Activated naive CD4-positive, alpha-beta T cell treated with anti-CD3 and anti-CD28 coated beads, Interleukin-2, amount 10 ng/mL, durations not matched to agents 7 days and 5 days (primary cell): ENCODE results near the gene OLFM2.

Source experiments
- CTCF ChIA-PET: fragments of 350-600 bp; sonication (Branson Sonifier 250); formaldehyde crosslinking; loops from one replicate; lab custom pipeline; 2021; ENCODE audit warnings: antibody characterized with exemption; lab: Charles Lee
- DNase-seq: peaks from one replicate; pipeline ENCODE4 v3.0.0-alpha.2; 2020
- H3K27ac Mint-ChIP-seq: one replicate; pipeline ENCODE4 v1.8.0; 2021; ENCODE audit warnings: mild to moderate bottlenecking, moderate library complexity, mixed read lengths
- H3K27me3 Mint-ChIP-seq: one replicate; pipeline ENCODE4 v1.8.0; 2021; ENCODE audit warnings: mild to moderate bottlenecking, mixed read lengths
- H3K36me3 Mint-ChIP-seq: one replicate; pipeline ENCODE4 v1.8.0; 2021; ENCODE audit warnings: mixed read lengths
- H3K4me1 Mint-ChIP-seq: one replicate; pipeline ENCODE4 v1.8.0; 2021; ENCODE audit warnings: mixed read lengths
- H3K4me3 Mint-ChIP-seq: one replicate; pipeline ENCODE4 v1.8.0; 2021; ENCODE audit warnings: mild to moderate bottlenecking, moderate library complexity, mixed read lengths
- H3K9me3 Mint-ChIP-seq: one replicate; pipeline ENCODE4 v1.8.0; 2021; ENCODE audit warnings: mixed read lengths

OLFM2 gene

GRCh38 chr19:9909251-9909650 lies 27.1 kb downstream of the OLFM2 start:
- CTCF ChIA-PET, result no interaction called here
- peaks cover 4% of the 10 kb centered on the region for H3K4me1 Mint-ChIP-seq
- DNase-seq, result no peak
- no peak overlapping the region for H3K4me3 Mint-ChIP-seq
- no peak overlapping the region for H3K27ac Mint-ChIP-seq
- no peaks in the 10 kb centered on the region for H3K9me3 Mint-ChIP-seq
- peaks cover 26% of the 10 kb centered on the region for H3K27me3 Mint-ChIP-seq
- no peaks in the 10 kb centered on the region for H3K36me3 Mint-ChIP-seq

GRCh38 chr19:9906475-9907087 lies 29.7 kb downstream of the OLFM2 start:
- CTCF ChIA-PET, result no interaction called here
- Mint-ChIP-seq H3K36me3 (no peaks in the 10 kb centered on the region), H3K9me3 (no peaks in the 10 kb centered on the region), H3K4me1 (no peaks in the 10 kb centered on the region), H3K27me3 (peaks cover 23% of the 10 kb centered on the region), H3K27ac (no peak overlapping the region), H3K4me3 (no peak overlapping the region)
- DNase-seq, result no peak

- H3K4me3 Mint-ChIP-seq, result no peak overlapping the region
- no peaks in the 10 kb centered on the region for H3K9me3 Mint-ChIP-seq
- DNase-seq, result no peak
- no peaks in the 10 kb centered on the region for H3K36me3 Mint-ChIP-seq
- CTCF ChIA-PET, result no interaction called here
- H3K27me3 Mint-ChIP-seq, result peaks cover 26% of the 10 kb centered on the region
- no peaks in the 10 kb centered on the region for H3K4me1 Mint-ChIP-seq
- H3K27ac Mint-ChIP-seq, result no peak overlapping the region
Observed at GRCh38 chr19:9903336-9903735, 33.0 kb downstream of the OLFM2 start.

GRCh38 chr19:9901642-9902041 lies 34.7 kb downstream of the OLFM2 start:
- DNase-seq, result no peak
- Mint-ChIP-seq H3K4me1 (no peaks in the 10 kb centered on the region), H3K9me3 (no peaks in the 10 kb centered on the region), H3K27me3 (peaks cover 20% of the 10 kb centered on the region), H3K27ac (no peak overlapping the region), H3K36me3 (no peaks in the 10 kb centered on the region), H3K4me3 (no peak overlapping the region)
- CTCF ChIA-PET, result no interaction called here

GRCh38 chr19:9901020-9901419 lies 35.3 kb downstream of the OLFM2 start:
- no peak for DNase-seq
- no peaks in the 10 kb centered on the region for H3K9me3 Mint-ChIP-seq
- CTCF ChIA-PET, result no interaction called here

GRCh38 chr19:9891609-9892373 lies 44.5 kb downstream of the OLFM2 start:
- H3K36me3 Mint-ChIP-seq, result no peaks in the 10 kb centered on the region
- H3K9me3 Mint-ChIP-seq, result no peaks in the 10 kb centered on the region
- no peaks in the 10 kb centered on the region for H3K4me1 Mint-ChIP-seq
- DNase-seq, result no peak
- peaks cover 15% of the 10 kb centered on the region for H3K27me3 Mint-ChIP-seq
- CTCF ChIA-PET, result no interaction called here
- H3K4me3 Mint-ChIP-seq, result no peak overlapping the region
- H3K27ac Mint-ChIP-seq, result no peak overlapping the region

More at GRCh38 chr19:9901020-9901419, 35.3 kb downstream of the OLFM2 start:
- Mint-ChIP-seq H3K27ac (no peak overlapping the region), H3K4me1 (no peaks in the 10 kb centered on the region), H3K4me3 (no peak overlapping the region), H3K36me3 (no peaks in the 10 kb centered on the region), H3K27me3 (peaks cover 20% of the 10 kb centered on the region)

- H3K27ac Mint-ChIP-seq, result no peak overlapping the region
- no peaks in the 10 kb centered on the region for H3K36me3 Mint-ChIP-seq
- no peaks in the 10 kb centered on the region for H3K9me3 Mint-ChIP-seq
- CTCF ChIA-PET, result no interaction called here
- H3K4me3 Mint-ChIP-seq, result no peak overlapping the region
- DNase-seq, result no peak
- H3K27me3 Mint-ChIP-seq, result peaks cover 20% of the 10 kb centered on the region
- H3K4me1 Mint-ChIP-seq, result no peaks in the 10 kb centered on the region
Observed at GRCh38 chr19:9885077-9885552, 51.2 kb downstream of the OLFM2 start.

GRCh38 chr19:9883764-9884163 lies 52.6 kb downstream of the OLFM2 start:
- CTCF ChIA-PET, result no interaction called here
- DNase-seq, result no peak
- H3K36me3 Mint-ChIP-seq, result no peaks in the 10 kb centered on the region
- no peak overlapping the region for H3K4me3 Mint-ChIP-seq
- H3K27ac Mint-ChIP-seq, result no peak overlapping the region
- peaks cover 15% of the 10 kb centered on the region for H3K27me3 Mint-ChIP-seq
- no peaks in the 10 kb centered on the region for H3K4me1 Mint-ChIP-seq
- H3K9me3 Mint-ChIP-seq, result no peaks in the 10 kb centered on the region

GRCh38 chr19:9883231-9883758 lies 53.0 kb downstream of the OLFM2 start:
- no peak overlapping the region for H3K4me3 Mint-ChIP-seq
- H3K9me3 Mint-ChIP-seq, result no peaks in the 10 kb centered on the region
- H3K36me3 Mint-ChIP-seq, result no peaks in the 10 kb centered on the region
- H3K27ac Mint-ChIP-seq, result no peak overlapping the region
- CTCF ChIA-PET, result no interaction called here
- peaks cover 3% of the 10 kb centered on the region for H3K4me1 Mint-ChIP-seq
- no peak for DNase-seq
- peaks cover 15% of the 10 kb centered on the region for H3K27me3 Mint-ChIP-seq

GRCh38 chr19:9881720-9882119 lies 54.6 kb downstream of the OLFM2 start:
- H3K9me3 Mint-ChIP-seq, result no peaks in the 10 kb centered on the region
- no peak overlapping the region for H3K27ac Mint-ChIP-seq
- peaks cover 15% of the 10 kb centered on the region for H3K27me3 Mint-ChIP-seq
- H3K36me3 Mint-ChIP-seq, result no peaks in the 10 kb centered on the region
- CTCF ChIA-PET, result no interaction called here
- H3K4me1 Mint-ChIP-seq, result peaks cover 3% of the 10 kb centered on the region
- DNase-seq, result no peak
- no peak overlapping the region for H3K4me3 Mint-ChIP-seq

GRCh38 chr19:9878511-9879196 lies 57.7 kb downstream of the OLFM2 start:
- Mint-ChIP-seq H3K27me3 (peaks cover 4% of the 10 kb centered on the region), H3K9me3 (no peaks in the 10 kb centered on the region), H3K36me3 (no peaks in the 10 kb centered on the region), H3K27ac (no peak overlapping the region), H3K4me3 (no peak overlapping the region), H3K4me1 (peaks cover 3% of the 10 kb centered on the region)
- CTCF ChIA-PET, result no interaction called here
- no peak for DNase-seq

GRCh38 chr19:9877780-9878510 lies 58.4 kb downstream of the OLFM2 start:
- DNase-seq, result no peak
- no peaks in the 10 kb centered on the region for H3K27me3 Mint-ChIP-seq
- no peaks in the 10 kb centered on the region for H3K9me3 Mint-ChIP-seq
- CTCF ChIA-PET, result no interaction called here
- no peak overlapping the region for H3K4me3 Mint-ChIP-seq
- H3K27ac Mint-ChIP-seq, result no peak overlapping the region
- H3K4me1 Mint-ChIP-seq, result peaks cover 3% of the 10 kb centered on the region
- H3K36me3 Mint-ChIP-seq, result no peaks in the 10 kb centered on the region

- no peaks in the 10 kb centered on the region for H3K36me3 Mint-ChIP-seq
- CTCF ChIA-PET, result interaction anchor here (0.6 to 1.5 kb wide), 4 partner anchors 9 to 126 kb away, joined by 3 to 4 read pairs (median 3); no protein-coding TSS in a partner anchor
- H3K9me3 Mint-ChIP-seq, result no peaks in the 10 kb centered on the region
- no peak overlapping the region for H3K27ac Mint-ChIP-seq
- H3K27me3 Mint-ChIP-seq, result no peaks in the 10 kb centered on the region
- H3K4me3 Mint-ChIP-seq, result no peak overlapping the region
- H3K4me1 Mint-ChIP-seq, result peaks cover 3% of the 10 kb centered on the region
- no peak for DNase-seq
Observed at GRCh38 chr19:9875796-9876195, 60.5 kb downstream of the OLFM2 start.
